T-helper 1 cell (primary cell): ENCODE measurements around the gene FBXO5.
A peak's percentile ranks its signal among the peaks of the same experiment; 100 is the strongest.

ENCODE experiments used
- DNase-seq, 5 donors: peaks; one replicate each; pipeline ENCODE4 v3.0.0-alpha.2; 2012 to 2020

FBXO5 gene

DNA sequence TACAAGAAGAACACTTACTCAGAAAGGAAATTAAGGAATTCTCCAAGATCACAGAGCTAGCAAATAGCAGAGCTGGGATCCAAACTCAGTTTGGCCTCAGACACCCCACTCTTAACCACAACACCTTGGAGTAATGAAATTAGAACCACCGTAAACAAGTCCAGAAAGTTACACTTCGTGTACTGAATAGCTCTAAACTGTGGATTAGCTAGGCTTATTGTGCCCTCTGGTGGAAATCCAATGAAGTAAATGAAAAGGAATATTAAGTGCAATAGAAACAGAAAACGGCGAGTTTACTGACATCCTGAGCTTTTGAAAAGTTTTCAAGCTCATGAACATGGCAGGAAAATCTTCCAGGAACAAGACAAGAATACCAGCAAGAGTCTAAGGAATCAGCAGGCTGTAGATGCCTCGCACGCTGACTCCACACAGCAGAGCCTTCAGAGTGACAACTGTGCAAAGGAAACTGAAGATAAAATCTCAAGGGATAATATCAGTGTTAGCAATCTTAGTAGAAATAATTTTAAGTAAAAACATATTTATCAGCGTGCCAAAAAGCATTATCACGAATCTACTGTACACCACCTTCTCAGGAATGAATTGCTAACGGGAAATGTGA, 34.6 kb downstream of the FBXO5 start:
- peak in 1 of 5 donors; percentile 14 for DNase-seq

DNA sequence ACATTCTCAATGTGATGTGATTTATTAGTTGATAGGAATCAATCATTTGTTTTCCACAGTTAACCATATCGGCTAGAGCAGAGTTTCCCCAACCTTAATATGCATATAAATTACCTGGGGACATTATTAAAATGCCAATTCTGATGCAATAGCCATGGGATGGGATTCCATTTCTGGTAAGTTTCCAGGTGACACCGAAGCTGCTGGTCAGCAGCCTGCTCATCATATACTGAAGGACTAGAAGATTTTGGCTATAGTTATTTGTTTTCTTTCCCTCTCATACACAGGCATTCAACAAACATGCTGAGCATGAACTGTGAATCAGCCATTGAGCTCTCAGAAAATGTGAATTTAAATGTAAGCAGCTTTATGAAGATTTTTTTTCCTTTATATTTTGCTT, 35.8 kb downstream of the FBXO5 start:
- DNase-seq = no peak

DNA sequence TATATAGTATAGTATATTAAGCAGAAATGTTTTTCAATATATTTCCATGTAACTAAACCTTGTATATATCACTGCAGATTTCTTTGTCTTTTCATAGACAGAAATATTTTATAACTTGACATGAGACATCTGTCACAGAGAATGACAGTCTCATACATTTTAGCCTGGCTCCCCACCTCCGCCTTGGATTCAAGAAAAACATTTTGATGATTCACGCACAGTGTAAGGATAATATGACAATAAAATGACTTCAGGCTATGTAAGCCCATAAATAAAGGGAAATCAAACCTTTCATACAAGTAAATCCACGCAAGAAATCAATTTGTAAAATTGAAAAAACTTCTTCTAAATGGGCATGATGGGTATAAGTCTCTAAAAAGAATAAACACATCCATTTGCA, 36.4 kb downstream of the FBXO5 start:
- no peak for DNase-seq

DNA sequence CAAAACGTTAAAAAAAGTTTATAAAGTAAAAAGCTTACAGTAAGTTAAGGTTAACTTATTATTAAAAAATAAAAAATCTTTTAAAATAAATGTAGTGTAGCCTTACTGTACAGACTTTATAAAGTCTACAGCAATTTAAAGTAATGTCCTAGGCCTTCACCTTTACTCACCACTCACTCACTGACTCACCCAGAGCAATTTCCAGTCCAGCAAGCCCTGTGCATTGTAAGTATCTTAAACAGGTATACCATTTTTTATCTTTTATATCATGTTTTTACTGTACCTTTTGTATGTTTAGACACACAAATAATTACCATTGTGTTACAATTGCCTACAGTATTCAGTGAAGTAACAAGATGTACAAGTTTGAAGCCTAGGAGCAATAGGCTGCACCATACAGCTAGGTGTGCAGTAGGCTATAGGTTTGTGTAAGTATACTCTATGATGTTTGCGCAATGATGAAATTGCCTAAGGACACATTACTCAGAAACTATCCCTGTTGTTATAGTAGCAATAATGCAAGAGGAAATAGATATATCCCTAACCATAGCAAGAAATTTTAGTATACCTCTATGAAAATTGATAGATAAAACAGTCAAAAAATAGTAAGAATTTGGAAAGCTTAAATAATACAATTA, 39.5 kb downstream of the FBXO5 start:
- no peak for DNase-seq

DNA sequence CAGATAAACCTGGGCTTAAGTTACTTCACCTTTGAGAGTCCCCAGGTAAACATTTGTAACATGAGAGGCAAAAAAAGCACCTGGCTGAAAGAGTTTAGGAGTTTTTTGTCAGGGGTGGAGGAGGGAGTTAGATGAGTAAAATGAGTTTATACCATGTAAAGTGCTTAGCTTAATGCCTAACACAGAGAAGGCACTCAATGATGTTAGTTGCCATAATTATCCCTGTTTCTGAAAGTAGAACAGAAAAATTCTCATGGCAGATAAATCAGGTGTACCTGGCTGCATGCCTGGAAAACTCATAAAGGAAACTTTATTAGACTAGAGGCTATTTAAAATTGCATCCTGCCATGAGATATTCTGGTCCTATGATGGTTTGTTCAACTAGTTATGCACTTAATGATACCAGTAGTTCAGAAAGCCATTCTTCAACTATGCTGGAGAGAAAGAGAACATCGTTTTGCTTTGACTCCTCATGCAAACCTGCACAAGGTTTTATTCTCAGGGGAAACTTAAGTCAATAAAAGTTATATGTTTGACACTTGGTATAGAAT, 40.4 kb downstream of the FBXO5 start:
- no peak for DNase-seq

DNA sequence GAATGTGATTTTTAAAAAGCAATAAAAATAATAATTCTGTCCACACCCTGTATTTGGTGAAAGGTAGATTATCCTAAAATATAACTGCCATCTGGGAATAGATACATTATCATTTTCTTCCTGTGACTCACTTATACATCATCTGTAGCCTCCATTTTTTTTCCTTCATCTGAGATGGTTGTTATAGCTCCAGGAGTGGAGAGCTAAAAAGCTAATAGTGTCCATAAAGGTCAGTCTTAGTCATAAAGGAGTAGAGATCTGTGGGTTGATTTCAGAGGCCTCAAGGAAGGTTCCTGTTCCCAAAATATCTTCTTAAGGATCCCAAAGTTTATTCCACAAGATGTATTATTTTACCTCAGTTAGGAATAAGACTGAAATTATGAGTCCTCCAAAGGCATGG, 41.1 kb downstream of the FBXO5 start:
- DNase-seq = no peak

DNA sequence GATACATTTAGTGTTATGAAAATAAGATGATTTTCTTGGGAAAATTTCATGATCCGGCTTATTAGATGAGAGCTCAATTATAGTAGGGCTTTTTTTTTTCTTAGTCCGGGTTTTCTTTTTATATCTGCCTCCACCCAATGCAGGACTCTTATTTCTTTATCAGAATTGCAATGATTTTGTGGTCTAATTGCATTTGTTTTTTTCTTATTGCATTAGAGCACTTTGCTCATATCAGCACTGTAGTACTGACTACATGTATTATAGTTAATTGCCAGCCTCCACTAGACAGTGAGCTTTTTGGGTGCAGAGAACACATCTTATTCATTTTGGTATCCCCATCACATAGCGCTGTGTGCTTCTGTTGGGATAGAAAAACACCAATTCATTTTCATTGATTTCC, 50.0 kb downstream of the FBXO5 start:
- no peak for DNase-seq

DNA sequence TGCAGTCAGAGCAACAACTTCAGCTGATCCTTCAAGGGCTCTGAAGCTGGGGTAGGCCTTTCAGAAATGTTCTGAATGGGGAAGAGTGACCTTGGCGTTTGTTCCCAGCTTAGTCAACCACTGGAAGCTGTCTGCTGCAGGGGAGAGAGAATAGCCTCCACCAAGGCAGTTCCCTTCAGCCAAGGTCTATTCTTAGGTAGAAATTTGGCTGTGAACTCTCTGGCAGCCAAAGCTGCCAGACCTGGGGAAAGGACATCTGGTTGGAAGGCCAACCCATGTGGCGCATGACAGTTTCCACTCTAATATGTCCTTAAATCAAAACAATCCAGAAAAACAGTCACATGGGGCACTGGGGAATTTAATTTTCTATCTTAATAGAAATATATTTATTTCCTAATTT, 60.1 kb downstream of the FBXO5 start:
- DNase-seq = no peak
